GM21576 (cell line): ENCODE data around the gene KIRREL3.

Experiments
- ATAC-seq: cut with Tn5 transposase; IDR thresholded peaks from one replicate; pipeline ENCODE4 v1.9.1; 2021; ENCODE audit warnings: mild to moderate bottlenecking, moderate library complexity; ENCODE audit not compliant: unreplicated experiment

Gene KIRREL3

DNA sequence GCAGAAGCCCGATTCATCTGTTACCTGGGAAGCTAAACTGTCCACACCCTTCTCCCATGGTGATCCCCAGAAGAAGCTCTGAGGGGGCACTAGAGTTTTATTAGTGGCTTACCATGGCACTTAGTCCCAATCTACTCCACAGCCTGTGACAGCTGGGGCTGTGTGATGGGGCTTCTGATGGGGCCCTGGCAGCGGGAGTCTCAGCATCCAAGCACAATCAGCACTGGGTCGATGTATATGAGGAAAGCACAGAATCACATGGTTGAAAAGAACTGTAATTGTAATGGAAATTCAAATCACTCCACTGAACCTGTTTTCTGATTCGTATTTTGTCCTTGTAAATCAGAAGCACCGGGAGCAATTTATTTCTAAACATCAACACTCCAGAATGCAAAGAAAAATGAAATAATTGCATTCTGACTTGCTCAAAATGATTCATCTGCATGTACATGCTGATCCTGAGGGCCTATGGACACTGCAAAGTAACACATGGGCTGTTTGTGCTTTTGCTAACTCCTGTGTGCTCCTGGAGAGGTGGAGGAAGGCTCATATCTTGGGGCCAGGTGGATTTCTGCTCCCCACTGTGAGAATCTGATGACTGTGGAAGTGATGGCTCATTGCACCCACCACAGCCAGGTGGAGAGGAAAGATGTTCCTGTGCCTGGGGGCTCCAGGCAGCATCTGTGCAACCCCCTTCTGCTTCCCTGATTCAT lies 203.0 kb downstream of the KIRREL3 start:
- ATAC-seq: no peak

DNA sequence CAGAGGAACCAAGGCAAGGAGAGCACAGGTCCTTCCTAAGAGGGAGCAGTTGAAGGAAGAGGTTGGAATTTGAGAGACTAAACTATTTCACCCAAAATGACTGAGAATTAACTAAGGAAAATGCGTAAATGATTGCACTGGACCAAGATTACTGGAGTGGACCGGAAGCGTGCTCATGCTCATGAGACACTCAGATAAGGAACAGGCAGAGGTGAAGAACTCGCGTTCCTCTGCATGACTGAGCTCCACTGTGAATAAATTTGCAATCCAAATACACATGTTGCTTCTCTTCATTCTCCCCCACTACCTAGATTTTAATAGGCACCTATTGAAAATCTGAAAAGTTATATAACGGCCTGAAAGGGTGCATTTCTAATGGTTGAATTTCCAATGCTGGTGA lies 207.0 kb downstream of the KIRREL3 start:
- no peak for ATAC-seq

DNA sequence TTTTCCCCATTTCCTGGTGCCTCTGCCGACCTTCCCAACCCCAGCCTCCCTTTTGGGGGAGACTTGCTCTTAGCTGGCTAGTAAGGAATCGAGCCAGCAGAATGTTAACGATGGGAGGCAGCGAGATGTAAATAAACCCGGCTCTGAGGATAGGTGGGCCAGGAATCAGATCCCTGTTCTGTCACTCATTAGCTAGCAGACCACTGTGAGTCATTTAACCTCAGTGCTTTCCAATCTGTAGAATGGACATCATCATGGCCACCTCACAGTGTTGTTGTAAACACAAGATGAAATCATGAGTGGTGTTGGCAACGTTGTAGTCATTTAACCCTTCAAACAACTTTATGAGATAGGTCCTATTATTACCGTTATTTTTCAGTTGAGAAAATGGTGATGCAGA lies 208.6 kb downstream of the KIRREL3 start:
- ATAC-seq: no peak

DNA sequence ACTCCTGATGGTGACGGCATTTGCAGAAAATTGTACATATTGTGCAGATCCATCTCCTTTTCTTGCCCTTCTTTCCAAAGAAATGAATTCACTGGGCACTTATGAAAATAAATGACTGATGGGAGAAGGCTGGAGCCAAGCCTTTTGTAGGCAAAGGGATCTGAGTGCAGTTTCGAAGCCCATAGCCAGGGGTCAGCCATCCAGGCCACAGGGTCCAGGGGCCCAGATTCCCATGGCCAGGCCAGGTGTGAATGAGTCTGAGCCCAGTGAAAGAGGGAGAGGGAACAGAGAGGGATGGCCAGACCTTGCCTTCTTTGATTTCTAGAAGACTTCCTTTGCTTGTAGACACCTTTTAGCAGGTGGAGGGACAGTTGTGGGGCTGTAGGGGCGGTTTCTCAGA lies 209.1 kb downstream of the KIRREL3 start:
- ATAC-seq: no peak

DNA sequence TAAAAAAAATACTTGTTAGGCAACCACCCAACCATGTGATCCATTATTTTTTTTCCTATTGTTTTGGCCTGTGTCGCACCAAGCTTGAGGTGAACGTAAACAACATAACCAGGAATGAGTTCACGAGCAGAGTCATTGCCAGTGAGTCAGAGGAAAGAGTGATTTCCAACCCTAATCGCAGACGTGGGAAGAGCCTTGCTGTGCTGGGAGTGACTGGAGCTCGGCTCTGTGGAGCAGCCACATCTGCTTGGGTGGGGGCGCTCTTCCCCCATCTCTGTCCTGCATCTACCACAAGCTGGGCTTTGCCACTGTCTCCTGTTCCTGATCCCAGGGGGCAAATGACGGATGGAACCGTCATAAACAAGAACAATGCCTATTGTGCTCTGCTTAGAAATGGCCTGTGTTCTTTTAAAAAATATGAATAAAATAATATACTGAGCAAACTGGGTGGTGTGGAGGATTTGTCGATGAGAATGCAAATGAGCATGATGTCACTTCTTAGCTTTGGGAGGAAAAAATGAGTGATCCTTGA lies 210.0 kb downstream of the KIRREL3 start:
- no peak for ATAC-seq

DNA sequence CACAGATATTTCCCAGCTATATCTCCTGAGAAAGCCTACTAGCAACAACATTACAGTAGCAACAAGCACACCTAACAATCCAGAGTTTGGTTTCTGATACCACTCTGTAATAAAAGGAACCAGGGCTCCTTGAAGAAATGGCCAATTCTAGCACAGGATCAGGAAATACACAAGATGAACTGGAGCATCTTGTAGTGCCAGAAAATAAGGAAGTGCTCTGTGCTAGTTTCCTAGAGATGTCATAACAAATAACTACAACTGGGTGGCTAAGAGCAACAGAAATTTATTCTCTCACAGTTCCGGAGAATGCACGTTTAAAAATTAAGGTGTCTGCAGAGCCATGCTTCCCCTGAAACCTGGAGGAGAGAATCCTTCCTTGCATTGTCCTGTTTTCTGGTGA lies 217.8 kb downstream of the KIRREL3 start:
- ATAC-seq: no peak

DNA sequence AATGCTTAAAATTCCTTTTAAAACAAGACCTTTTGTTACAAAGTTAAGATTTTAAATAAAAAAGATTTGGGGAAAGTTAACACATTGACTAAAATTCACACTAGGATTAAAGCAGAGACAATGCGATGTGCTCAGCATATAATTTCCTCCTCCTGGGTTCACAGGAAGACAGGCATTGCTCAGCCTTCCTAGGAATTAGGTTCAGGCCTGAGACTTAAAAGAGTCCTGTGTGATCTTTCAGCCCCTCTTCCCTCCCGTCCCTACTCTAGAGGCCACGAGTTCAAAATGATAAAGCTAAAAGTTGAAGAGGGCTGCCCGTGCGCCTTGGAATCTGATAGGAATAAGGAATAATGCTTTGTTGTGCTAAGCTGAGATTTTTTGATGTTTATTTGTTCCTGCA lies 218.6 kb downstream of the KIRREL3 start:
- ATAC-seq: no peak

DNA sequence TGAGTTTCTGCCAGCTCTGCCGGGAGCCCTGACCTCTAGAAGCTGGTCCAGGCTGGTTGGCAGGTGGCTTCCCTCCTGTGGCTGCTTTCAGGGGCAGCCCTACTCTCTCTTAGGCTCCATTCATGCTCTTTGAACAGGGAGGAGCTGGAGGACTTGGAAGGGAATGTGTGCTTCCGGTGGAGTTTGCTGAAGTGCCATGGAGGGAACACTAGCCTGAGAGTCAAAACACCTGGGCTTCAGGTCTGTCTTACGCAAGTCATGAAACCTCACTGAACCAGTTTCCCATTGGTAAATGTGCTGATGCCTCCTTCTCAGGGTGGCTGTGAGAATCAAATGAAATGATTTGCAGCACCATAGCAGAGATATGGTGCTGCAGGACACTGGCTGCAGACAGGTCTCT lies 224.5 kb downstream of the KIRREL3 start:
- no peak for ATAC-seq

DNA sequence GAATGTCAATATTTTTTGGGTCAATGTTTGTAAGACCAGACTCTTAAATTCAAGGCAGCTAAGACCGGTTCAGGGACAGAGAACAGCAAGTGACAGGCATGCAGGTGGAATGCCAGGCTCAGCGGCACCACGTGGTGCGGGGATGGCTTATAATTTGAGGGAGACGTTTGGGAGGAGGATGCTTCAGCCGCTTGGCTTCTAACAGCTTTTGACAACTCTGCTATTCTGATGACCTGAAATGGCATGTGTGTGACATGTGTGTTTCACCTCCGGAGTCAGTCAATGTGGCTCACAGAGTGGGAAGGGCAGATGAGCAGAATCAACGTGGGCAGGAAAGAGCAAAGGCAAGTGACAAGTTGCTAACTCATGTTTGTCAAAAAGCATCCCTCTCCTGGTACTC lies 228.3 kb downstream of the KIRREL3 start:
- no peak for ATAC-seq

DNA sequence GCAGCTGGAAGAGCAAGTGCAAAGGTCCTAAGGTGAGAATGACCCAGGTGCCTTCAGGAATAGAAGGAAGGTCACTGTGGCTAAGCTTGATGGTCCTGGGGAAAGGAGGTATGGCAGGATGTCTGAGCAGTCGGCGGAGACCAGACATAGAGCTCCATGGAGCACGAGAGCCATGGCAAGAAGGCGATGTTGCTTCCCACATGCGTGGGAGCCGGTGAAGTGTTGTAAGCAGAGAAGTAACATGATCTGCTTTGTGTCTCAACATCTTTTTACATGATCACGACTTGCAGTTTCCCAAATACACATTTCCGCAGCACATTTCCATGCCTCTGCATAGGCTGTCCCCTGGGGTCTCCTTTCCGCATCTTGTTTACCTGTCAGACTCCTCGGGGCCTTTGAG lies 231.9 kb downstream of the KIRREL3 start:
- no peak for ATAC-seq

DNA sequence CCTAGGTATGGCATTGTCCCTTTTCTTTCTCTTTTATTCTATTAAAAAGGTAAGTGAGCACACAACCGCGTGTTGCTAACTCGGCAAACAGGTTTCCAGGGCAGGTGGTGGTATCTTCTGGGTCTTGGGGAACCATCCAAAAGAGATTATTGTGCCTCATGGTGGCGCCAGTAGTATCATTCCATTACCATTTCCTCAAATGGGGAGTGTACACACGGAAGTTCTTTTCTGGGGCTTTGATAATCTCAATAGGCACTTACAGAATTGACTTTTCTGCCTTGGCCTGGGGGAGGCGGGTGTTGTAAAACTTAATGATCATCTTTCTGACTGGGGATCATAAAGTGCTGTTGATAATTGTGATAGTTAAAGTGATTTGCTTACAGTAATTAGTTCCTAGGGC lies 234.1 kb downstream of the KIRREL3 start:
- ATAC-seq: no peak

DNA sequence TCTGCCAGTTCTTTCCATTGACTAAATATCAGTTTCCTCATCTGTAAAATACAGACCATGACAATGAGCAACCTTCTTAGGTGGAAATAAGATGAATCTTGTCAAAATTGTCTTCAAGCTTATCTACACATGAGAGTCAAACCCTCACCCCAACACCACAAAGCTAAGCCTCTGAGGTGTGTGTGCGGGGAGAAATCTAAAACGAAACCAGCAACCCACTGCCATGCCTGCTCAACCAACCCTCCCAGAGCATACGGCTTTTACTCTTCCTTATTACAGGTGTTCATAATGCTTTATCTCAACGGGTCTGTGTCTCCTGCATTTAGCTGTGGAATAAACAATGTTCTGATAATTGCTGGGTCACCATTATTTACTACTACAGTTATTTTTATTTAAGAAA lies 235.4 kb downstream of the KIRREL3 start:
- ATAC-seq: no peak

DNA sequence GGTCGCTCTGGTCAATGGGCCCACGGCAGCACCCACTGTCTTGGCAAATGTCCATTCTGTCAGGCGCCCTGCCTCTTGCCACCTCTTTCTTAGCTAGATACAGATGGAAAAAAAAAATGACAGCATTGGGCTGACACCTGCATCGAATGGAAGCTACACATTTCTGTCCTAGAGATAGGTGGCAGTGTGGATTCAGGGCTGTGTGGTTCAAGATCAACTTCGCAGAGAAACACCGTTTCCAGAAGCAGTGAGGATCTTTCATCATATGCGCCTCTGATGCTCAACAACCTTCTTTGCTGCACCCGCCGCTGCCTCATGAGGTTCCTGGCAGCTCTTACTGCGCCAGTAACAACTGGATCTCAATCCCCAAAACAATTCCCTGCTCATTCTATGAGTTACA lies 236.3 kb downstream of the KIRREL3 start:
- ATAC-seq: no peak

DNA sequence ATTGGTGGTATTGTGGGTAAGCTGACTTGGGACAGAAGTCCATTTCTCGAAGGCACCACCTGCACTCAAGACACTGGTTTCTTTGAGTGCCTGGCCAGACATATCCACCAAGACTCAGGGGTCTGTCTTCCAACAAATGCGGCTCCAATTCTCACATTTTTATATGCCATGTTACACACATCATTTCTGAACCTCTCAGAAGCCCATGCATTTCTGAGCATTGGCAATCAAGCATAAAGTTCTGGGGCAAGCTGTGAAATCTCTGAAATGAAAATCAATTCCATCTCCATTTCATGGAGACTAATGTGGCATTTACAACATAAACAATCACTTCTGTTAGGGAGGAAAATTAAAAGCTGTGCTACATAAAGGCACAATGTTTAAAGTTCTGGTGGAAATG lies 243.7 kb downstream of the KIRREL3 start:
- ATAC-seq: no peak

DNA sequence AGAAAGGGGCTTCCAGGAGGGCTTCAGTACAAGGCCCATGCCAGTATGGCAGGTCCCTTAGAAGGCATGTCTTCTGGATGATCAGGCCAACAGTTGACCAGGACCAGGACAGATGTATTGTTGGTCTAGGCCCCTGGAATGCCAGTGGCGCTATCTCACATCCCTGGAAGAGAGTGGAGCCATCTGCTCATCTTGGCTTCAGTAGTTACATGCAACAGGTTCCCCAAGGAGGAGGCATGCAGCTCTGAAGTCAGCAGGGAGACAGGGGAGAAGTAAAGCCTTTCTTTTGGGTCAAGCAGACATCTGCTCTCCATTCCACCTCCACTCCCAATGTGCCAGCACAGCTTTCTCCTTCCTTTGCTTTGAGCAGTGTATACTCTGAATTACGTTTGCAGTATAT lies 244.1 kb downstream of the KIRREL3 start:
- no peak for ATAC-seq

DNA sequence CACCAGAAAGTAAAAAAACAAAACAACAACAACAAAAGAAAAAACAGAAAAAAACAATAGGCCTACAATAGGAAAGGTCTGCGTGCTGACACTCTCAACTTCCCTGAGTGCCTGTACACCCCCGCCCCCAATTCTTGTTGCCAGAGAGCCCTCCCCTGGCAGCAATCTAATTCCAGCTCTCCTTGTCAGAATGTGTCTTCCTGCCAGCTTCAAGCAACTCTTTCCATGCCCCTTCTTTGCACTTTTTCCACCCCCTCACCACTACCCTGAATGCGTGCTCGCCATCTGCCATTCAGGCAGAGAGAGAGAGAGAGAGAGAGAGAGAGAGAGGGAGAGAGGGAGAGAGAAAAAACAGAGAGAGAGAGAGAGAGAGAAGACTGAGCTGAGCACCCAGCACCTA lies 245.0 kb downstream of the KIRREL3 start:
- ATAC-seq: no peak

DNA sequence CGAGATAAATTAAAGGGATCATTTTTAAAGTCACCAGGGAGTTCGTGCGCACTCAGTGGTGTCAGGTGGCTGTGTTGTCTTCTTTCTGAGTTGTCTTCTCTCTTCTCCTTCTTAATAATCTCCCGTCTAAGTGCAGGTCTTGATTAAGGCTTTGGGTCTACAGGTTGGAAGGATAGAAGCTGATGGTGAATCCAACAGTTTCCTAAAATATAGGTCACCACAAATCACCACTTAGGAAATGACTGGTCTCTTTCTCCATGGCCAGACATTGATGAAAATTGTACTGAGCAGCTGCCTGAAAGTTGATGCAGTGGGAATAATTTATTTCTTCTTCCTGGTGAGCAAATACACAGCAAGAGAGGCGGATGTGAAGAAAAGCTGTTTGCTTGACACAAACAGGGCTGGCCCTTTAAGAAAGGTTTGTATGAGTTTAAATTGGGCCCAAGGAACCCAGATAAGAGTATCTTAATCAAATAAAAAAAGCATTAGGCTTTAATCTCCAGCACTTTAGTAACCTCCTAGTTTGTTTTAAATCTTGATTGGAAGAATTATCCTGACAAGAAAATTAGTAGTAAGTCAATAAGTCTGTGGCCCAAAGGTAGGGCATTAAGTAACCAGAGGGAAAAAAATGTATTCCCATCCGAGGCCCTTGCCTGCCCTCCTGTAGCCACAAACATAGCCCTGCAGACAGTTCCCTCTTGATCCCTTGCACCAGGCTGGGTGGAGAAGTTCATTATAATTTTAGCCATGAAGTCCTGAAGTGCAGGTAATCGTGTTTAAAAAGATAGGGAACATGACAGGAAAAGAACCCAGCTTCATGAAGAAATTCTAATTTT lies 245.8 kb downstream of the KIRREL3 start:
- ATAC-seq: no peak

DNA sequence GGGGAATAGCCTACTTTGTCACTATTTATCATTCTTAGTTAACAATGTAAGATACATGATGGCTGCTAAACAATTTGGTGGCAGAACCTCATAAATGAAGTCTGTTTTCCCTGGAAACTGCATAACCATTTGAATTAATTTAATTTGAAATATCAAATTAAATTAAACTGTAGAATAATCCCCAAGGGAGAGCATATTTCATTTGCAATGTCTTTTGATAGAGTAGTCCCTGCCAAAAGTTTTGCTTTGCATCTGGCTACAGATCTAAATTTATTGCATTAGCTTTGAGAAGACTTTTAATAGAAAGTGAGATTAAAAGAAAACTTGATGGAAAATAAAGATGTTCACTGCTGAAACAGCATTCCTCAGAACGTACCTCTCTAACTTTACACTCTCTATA lies 246.6 kb downstream of the KIRREL3 start:
- ATAC-seq: no peak

DNA sequence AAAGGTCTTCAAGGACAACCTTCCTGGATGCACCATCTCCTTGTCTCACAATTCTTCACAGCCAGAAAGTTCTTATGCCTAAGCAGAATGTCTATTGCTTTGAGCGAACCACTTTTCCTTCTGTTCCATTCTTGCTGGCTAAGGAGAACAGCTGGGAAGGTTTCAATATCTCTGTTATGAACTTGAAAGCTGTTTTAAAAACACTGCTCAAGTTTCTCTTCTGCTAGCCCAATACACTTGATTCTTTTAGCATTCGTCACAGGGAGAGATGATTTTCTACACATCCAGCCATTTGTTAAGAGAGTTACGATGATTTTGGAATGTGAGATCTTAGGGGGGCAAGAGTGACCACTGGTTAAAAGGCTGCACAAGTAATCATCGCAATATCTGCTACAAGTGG lies 249.3 kb downstream of the KIRREL3 start:
- ATAC-seq: no peak

DNA sequence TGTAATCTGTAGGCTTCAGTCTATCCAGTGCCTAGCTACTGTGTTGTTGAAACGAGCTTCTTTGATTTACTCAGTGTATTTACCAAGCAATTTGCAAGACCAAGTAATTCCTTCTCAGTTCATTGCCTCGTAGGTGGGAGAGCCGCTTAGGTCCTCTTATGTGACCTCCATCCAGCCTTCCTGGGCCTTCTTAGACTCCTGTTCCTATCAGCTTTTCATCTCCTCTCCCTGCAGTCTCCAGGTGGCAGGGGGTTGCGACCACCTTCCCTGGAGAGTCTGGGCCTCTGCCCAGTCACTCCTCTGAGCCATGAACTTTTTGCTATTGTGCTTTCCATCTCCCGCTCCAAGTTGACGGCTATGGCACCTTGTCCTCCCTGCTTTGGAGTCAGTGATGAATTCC lies 251.8 kb downstream of the KIRREL3 start:
- no peak for ATAC-seq

DNA sequence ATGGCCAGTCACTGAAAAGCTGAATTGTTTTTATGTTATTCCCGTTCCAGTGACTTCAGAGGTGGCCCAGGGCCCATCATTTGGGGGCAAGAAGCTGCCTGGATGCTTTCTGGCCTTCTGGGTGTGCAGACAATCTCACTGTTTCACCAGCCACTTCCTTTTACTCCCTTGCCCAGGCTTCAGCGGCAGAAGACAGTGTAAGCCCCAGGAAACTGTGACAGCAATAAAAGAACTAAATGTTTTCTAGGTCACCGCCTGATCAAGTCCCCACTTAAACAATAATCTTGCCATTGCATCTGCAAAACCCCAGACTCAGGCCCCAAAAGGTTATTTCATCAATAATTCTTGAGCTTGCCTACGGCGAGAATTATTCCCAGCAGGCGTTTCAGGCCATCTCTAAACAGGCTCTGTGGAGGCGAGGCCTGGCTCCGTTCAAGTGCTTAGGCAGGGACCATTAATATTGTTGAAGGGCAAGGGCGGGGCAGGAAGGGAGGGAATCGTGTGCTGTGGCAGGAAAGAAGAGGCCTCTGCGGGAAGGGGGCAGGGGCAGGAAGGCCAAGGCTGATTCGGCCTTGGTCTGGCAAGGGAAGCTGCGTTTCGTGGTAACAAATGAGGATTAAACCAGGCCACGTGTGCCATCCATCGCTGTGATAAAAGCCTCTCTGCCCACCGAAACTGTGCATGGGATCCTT lies 252.3 kb downstream of the KIRREL3 start:
- ATAC-seq: no peak

DNA sequence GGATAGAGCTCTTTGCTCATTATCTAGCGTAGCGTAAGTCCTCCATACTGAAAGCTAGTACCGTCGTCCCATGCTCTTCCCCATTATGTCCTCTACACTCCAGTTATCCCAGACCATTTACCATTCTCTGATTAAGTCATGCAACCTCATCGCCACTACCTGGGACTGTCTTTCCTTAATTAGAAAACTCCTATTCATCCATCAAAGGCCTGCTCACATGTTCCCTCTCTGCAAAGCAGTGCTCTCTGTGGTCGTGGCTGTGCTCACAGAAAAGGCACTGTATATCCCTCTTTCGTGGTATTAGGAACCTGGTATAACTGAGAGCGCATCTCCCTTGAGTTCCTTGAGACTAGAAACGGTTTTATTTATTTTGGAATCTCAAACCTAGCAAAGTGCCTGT lies 253.3 kb downstream of the KIRREL3 start:
- no peak for ATAC-seq
